Putamen (tissue), 1 donor: ENCODE results near the gene MFSD2B.
"Not testable (repeated sequence)": the region's sequence is repeated elsewhere in the genome, so short reads cannot be mapped to it uniquely, and the experiment has no call there.

ENCODE experiments used
- DNase-seq: peaks from one replicate; pipeline ENCODE4 v3.0.0-alpha.2; 2016; ENCODE audit warnings: low spot score

The MFSD2B gene, protein sequence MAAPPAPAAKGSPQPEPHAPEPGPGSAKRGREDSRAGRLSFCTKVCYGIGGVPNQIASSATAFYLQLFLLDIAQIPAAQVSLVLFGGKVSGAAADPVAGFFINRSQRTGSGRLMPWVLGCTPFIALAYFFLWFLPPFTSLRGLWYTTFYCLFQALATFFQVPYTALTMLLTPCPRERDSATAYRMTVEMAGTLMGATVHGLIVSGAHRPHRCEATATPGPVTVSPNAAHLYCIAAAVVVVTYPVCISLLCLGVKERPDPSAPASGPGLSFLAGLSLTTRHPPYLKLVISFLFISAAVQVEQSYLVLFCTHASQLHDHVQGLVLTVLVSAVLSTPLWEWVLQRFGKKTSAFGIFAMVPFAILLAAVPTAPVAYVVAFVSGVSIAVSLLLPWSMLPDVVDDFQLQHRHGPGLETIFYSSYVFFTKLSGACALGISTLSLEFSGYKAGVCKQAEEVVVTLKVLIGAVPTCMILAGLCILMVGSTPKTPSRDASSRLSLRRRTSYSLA

GRCh38 chr2:24009680-24010476 is at the start of gene MFSD2B:
MFSD2B (plus strand) TSS chr2:24010085; CDS start chr2:24010097, 12 bp downstream.
- DNase-seq = no peak

DNA sequence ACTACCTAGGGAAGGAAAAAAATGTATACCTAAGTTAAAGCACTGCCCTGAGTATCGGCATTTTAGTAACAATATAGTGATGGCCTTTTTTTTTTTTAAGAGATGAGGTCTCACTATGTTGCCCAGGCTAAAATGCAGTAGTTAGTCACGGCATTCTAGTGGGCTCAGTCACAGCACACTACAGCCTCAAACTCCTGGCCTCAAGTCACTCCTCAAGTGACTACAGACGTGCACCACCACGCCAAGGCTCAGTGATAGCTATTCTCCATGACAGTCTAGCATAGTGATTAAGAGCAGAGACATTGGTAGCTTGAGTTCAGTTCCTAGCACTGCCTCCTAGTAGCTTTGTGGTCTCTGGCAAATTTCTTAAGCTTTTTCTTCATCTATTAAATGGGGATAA is 42.0 kb upstream of the MFSD2B start:
- DNase-seq = no peak

- no peak for DNase-seq
These were observed 33.0 kb upstream of the MFSD2B start for GRCh38 chr2:23976883-23977282.

DNA sequence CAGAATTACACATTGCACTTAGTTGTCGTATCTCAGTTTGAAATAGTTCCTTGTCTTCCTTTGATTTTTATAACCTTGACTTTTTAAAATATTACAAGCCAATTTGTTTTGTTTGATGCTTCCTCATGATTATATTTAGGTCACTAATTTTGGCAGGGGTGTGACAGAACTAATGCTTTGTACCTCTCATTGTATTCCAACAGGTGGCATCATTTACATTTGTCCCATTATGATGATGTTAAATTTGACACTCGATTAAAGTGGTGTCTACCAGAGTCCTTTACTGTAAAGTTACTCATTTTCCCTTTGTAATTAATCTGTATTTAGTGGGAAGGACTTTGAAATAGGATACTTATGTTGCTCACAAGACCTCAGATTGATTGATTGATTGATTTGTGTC is 21.5 kb upstream of the MFSD2B start:
- DNase-seq = no peak

DNA sequence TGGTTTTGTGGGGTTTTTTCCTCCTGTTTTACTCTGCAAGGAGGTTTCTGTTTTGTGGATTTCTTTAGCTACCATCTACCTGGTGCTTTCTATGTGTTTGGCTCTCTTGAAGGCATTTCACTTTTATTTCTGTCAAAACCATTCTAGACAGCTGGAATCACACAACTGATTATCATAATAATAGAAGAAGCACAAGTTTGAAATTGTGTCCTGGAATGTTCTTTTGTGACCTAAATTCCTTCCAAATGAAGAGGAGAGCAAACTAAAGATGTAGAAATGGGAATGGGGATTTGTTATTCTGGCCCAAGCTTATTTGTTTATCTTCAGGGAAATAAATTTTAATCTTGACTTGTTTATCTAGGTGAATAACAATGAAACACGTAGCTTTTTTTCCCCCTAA is 17.0 kb upstream of the MFSD2B start:
- no peak for DNase-seq

GRCh38 chr2:23993736-23994269 is 16.1 kb upstream of the MFSD2B start:
- DNase-seq = no peak

- DNase-seq = no peak
These were observed 15.3 kb upstream of the MFSD2B start for GRCh38 chr2:23994567-23994966.

DNA sequence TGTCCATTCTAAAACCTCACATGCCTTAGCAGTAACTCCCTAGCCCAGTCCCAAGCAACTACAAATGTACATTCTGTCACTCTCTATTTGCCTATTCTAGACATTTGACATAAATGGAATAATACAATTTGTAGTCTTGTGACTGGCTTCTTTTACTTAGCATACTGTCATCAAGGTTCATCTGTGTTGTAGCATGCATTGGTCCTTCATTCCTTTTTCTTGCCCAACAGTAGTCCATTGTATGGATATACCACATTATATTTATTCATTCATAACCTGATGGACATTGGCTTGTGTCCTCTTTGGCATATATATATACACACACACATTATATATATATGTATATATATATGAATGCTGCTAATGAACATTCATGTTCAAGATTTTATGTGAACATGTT is 2.2 kb upstream of the MFSD2B start:
- no peak for DNase-seq

DNA sequence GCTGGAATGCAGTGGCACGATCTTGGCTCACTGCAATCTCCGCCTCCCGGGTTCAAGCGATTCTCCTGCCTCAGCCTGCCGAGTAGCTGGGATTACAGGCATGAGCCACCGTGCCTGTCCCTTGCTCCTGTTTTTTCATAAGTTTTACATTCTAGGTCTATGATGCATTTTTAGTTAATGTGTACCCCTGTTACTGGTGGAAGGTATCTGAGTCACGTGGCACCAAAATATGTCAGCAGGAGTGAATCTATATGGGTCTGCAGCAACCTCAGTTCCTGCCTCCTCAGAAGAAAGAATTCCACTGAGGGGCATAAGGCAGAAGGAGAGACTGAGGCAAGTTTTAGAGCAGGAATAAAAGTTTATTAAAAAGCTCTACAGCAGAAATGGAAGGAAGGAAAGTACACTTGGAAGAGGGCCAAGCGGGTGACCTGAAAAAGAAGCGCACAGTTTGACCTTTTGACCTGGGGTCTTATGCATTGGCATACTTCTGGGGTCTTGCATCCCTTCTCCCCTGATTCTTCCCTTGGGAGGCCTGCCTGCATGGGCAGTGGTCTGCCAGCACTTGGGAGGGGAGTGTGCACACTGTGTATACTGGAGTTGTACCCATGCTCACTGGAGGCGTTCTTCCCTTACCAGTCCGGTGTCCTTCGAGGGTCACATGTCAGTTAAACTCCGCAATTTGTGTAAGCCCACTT is 1.1 kb upstream of the MFSD2B start:
- no peak for DNase-seq

- DNase-seq = no peak
These were observed 562 bp upstream of the MFSD2B start for GRCh38 chr2:24009367-24009679.

DNA sequence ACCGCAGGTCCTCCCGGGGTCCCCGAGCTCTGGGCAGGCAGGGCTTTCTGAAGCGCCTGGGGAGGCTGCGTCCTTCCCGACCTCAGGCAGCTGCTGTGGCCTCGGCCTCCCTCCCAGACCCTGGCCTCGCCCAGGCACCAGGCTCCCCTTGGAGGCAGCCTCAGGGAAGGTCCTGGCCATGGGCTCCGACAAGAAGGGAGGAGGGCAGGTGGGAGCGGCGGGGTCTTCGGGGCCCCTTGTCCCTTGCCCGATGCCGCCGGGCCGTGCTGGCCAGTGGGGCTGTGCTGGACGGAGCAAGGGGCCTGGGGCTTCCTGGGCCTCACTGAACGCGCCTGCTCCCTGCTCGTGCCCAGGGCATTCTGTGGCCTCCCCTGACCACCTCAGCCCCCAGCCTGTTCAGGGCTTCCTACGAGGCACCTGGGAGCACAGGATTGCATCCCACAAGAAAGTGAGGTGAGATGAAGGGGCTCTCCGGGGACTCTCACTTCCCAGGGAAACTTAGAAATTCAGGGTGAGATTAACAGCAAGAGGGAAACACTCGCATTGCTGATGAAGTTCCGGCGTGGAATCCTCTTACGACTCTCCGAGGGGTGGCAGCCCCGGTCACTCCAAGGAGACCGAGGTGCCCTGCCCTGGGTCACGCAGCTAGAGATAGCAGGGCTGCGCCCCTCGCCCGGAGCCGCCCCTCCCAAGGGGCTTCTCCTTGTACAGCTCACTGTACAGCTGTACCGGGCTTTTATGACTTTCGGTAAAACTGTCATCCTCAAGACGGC is 778 bp downstream of the MFSD2B start:
- DNase-seq = no peak

- DNase-seq = no peak
These were observed 1.6 kb downstream of the MFSD2B start for GRCh38 chr2:24011250-24012104.

- DNase-seq = no peak
These were observed 2.8 kb downstream of the MFSD2B start for GRCh38 chr2:24012521-24013188.

DNA sequence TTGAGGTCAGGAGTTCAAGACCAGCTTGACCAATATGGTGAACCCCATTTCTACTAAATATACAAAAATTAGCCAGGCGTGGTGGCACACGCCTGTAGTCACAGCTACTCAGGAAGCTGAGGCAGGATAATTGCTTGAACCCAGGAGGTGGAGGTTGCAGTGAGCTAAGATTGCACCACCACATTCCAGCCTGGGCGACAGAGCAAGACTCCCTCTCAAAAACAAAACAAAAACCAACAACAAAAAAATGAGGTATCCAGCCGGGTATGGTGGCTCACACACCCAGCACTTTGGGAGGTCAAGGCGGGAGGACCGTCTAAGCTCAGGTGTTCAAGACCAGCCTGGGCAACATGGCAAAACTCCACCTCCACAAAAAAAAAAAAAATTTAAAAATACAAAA is 5.0 kb downstream of the MFSD2B start:
- not testable (repeated sequence) for DNase-seq

DNA sequence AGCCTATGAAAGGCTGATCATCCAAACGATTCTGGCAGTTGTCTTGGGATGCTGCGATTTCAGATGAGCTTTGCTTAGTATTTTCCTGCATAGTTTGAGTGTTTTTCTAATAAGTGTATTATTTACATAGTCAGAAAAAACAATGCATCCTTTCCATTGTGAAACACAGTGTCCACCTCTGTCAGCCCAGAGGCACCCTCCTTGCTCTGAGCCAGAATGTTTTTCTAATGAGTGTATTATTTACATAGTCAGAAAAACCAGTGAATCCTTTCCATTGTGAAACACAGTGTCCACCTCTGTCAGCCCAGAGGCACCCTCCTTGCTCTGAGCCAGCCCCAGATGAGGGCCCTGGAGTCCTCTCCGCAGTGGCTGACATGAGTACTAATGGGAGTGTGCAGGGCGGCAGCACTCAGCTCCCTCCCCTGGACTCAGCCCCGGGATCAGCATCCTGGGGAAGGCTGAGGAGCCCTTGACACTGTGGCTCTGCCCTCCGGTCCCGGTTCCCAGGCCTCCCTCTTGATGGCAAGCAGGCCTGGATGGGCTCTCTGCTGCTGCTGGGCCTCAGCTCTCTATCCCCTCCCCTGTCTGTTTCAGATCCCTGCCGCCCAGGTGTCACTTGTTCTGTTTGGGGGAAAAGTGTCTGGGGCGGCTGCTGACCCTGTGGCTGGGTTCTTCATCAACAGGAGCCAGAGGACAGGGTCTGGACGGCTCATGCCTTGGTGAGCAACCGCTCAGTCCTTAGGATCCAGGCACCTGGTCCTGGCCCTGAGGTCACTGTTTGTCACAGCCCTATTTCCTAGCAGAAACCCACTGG is 5.9 kb downstream of the MFSD2B start:
- no peak for DNase-seq

- DNase-seq = no peak
These were observed 6.5 kb downstream of the MFSD2B start for GRCh38 chr2:24016376-24016761.

DNA sequence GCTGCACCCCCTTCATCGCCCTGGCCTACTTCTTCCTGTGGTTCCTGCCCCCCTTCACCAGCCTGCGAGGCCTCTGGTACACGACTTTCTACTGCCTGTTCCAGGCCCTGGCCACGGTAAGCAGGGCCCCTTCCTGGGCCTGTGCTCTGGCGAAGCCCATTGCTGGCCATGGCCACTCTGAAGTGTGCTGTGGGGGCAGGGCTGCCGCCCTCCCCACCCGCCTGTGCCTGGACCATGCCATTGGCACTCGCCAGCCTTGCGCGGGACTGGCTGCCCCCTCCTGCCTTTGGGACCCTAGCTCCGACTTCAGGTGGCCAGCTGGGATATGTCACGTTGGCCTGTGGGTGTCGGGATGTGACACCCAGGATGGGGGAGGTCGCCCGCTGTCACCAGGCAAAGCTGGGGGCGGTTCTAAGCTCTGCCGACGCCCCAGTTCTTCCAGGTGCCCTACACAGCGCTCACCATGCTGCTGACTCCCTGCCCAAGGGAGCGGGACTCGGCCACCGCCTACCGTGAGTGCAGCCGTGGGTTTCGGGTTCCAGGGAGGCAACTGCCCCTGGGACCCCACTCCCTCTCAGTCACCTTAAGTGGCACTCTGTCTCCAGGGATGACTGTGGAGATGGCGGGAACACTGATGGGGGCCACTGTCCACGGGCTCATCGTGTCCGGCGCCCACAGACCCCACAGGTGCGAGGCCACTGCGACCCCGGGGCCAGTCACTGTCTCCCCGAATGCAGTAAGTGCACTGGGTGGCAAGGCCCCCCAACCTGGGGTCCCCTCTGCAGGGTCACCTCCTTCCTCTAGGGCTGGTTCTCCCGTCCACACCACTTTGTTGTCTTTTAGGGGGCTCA is 7.2 kb downstream of the MFSD2B start:
- no peak for DNase-seq

- DNase-seq = no peak
These were observed 7.8 kb downstream of the MFSD2B start for GRCh38 chr2:24017711-24018110.
